HepG2 (cell line): ENCODE results near the gene BCAS1. TPM values are rescaled to one million over a fixed set of nuclear protein-coding genes. Genes with fewer than 3 reads are reported as not detected.

ENCODE experiments used
- ARNT2 ChIP-seq: sonication (generic); formaldehyde crosslinking; IDR thresholded peaks from 2 replicates; pipeline ENCODE4 v1.8.0; 2022; ENCODE audit warnings: mild to moderate bottlenecking, low read depth, missing genetic modification reagents, moderate library complexity
- BCL6 ChIP-seq: IDR thresholded peaks from 2 replicates; pipeline ENCODE4 v1.6.1; 2016; ENCODE audit warnings: missing genetic modification reagents, missing compliant biosample characterization
- CREBL2 ChIP-seq: sonication (generic); formaldehyde crosslinking; IDR thresholded peaks from 2 replicates; pipeline ENCODE4 v1.8.1; 2023; ENCODE audit warnings: missing genetic modification reagents, mild to moderate bottlenecking, borderline replicate concordance
- ETV5 ChIP-seq: IDR thresholded peaks from 2 replicates; pipeline ENCODE4 v1.6.1; 2018; ENCODE audit warnings: missing biosample characterization, missing genetic modification reagents, inconsistent platforms, borderline replicate concordance
- FOXA1 ChIP-seq, 2 experiments: fragments of 450-650 bp in 1 of 2; sonication (generic) in 1 of 2; formaldehyde crosslinking in 1 of 2; IDR thresholded peaks; 2 replicates each; pipeline versions ENCODE4 v1.4.0 to v1.6.1; 2016 to 2020; ENCODE audit warnings: missing genetic modification reagents in 1 of 2
- FOXJ3 ChIP-seq: sonication (generic); formaldehyde crosslinking; IDR thresholded peaks from 2 replicates; pipeline ENCODE4 v1.4.0; 2020; ENCODE audit warnings: missing genetic modification reagents, mild to moderate bottlenecking, borderline replicate concordance
- GZF1 ChIP-seq: sonication (generic); formaldehyde crosslinking; IDR thresholded peaks from 2 replicates; pipeline ENCODE4 v1.5.1; 2020; ENCODE audit warnings: mild to moderate bottlenecking, missing genetic modification reagents
- HNRNPL ChIP-seq: fragments of 200-400 bp; formaldehyde crosslinking; IDR thresholded peaks from 2 replicates; pipeline ENCODE4 v1.6.1; 2017; ENCODE audit warnings: mild to moderate bottlenecking, low read depth, low read length
- PHF8 ChIP-seq: sonication (generic); formaldehyde crosslinking; IDR thresholded peaks from 2 replicates; pipeline ENCODE4 v1.5.0; 2020; ENCODE audit warnings: missing genetic modification reagents
- SAP130 ChIP-seq: IDR thresholded peaks from 2 replicates; pipeline ENCODE4 v1.6.1; 2016; ENCODE audit warnings: low read depth
- TCF12 ChIP-seq, 2 experiments: fragments of 450-650 bp in 1 of 2; sonication (generic) in 1 of 2; formaldehyde crosslinking in 1 of 2; IDR thresholded peaks; 2 replicates each; pipeline versions ENCODE4 v1.6.1 to v1.8.0; 2017 to 2022; ENCODE audit warnings: antibody characterized with exemption in 1 of 2, mild to moderate bottlenecking in 1 of 2, missing genetic modification reagents in 1 of 2, moderate library complexity in 1 of 2
- ZBTB40 ChIP-seq, 2 experiments: fragments of 450-650 bp in 1 of 2; sonication (generic) in 1 of 2; formaldehyde crosslinking in 1 of 2; IDR thresholded peaks; 2 replicates each; pipeline versions ENCODE4 v1.6.1 to v1.8.0; 2016 to 2022; ENCODE audit warnings: antibody characterized with exemption in 1 of 2, mild to moderate bottlenecking in 1 of 2, missing genetic modification reagents in 1 of 2
- ZFP90 ChIP-seq: sonication (generic); formaldehyde crosslinking; IDR thresholded peaks from 2 replicates; pipeline ENCODE4 v1.8.0; 2022; ENCODE audit warnings: missing genetic modification reagents, mild to moderate bottlenecking, inconsistent platforms, borderline replicate concordance
- ZNF232 ChIP-seq: sonication (generic); formaldehyde crosslinking; IDR thresholded peaks from 2 replicates; pipeline ENCODE4 v1.4.0; 2020; ENCODE audit warnings: missing genetic modification reagents, borderline replicate concordance
- ZNF280D ChIP-seq: sonication (generic); formaldehyde crosslinking; IDR thresholded peaks from 2 replicates; pipeline ENCODE4 v1.5.1; 2020; ENCODE audit warnings: mild to moderate bottlenecking, missing genetic modification reagents
- polyA plus RNA-seq, 8 experiments: library from polyadenylated mRNA; depleted of rRNA in 3 of 8; stranded (reverse) in 7 of 8; unstranded in 1 of 8; fragments of >200 nt; fragmentation: Illumina TruSeq in 4 of 8; extraction: Trizol in 4 of 8; gene quantifications; 2 replicates each; pipeline versions ENCODE4 v1.2.1 to v1.2.3, GENCODE V29; 2011 to 2016; ENCODE audit warnings: low read depth in 4 of 8, missing spikeins in 1 of 8, mixed read lengths in 1 of 8; ENCODE audit not compliant: insufficient read depth in 1 of 8
- total RNA-seq, 5 experiments: library from RNA; depleted of rRNA; stranded (reverse); fragments of >200 nt; fragmentation: Illumina TruSeq; extraction: Trizol; gene quantifications; 2 replicates each; pipeline ENCODE4 v1.2.3, GENCODE V29; 2016; ENCODE audit warnings: low read depth in 1 of 5

BCAS1 gene
- total and polyA plus RNA-seq, 2 of the 13 experiments (the other 11 are each of a cell fraction or from before 2014, with no cell fraction given) = 0.55 to 0.91 TPM

GRCh38 chr20:54103762-54104600 lies 33.6 kb upstream of the BCAS1 start (continued):
- peak; percentile 91; the same call in 1 of the 2 replicates for TF ChIP-seq ZNF280D
- TF ChIP-seq TCF12 (IDR thresholded peaks at IDR 0.05) = no peak
- peak; percentile 86; the same call in 1 of the 2 replicates for TF ChIP-seq TCF12 (CRISPR knock-in tag; IDR thresholded peaks at IDR 0.05)
- TF ChIP-seq PHF8 (CRISPR knock-in tag) = peak; percentile 55
- TF ChIP-seq ZBTB40 (IDR thresholded peaks at IDR 0.05) = no peak
- TF ChIP-seq ZBTB40 (CRISPR knock-in tag; IDR thresholded peaks at IDR 0.05) = peak; percentile 80; the same call in 1 of the 2 replicates
- peak; percentile 89 for TF ChIP-seq ETV5 (CRISPR knock-in tag)
- TF ChIP-seq FOXJ3 (CRISPR knock-in tag) = peak; percentile 99
- TF ChIP-seq ZNF232 (CRISPR knock-in tag) = peak; percentile 67; the same call in 1 of the 2 replicates
- peak; percentile 70; the same call in 1 of the 2 replicates for TF ChIP-seq GZF1 (CRISPR knock-in tag)
- no peak for TF ChIP-seq CREBL2 (CRISPR knock-in tag)
- peak; percentile 91; the same call in 1 of the 2 replicates for TF ChIP-seq ZFP90
- no peak for TF ChIP-seq FOXA1 (IDR thresholded peaks at IDR 0.05)
- TF ChIP-seq FOXA1 (CRISPR knock-in tag; IDR thresholded peaks at IDR 0.05) = peak; percentile 91
- TF ChIP-seq ARNT2 = peak; percentile 89
- peak; percentile 99 for TF ChIP-seq BCL6 (CRISPR knock-in tag)
- TF ChIP-seq HNRNPL = peak; percentile 82; the same call in 1 of the 2 replicates
- peak; percentile 99 for TF ChIP-seq SAP130 (CRISPR knock-in tag)
